GM15510 (cell line): ENCODE results near the gene ATP9A.

Experiments used
- POLR2A ChIP-seq: IDR thresholded peaks from 3 replicates; pipeline ENCODE4 v1.6.1; 2011; ENCODE audit warnings: borderline replicate concordance; ENCODE audit not compliant: insufficient read length; ENCODE audit errors: extremely low read depth

Gene ATP9A, protein sequence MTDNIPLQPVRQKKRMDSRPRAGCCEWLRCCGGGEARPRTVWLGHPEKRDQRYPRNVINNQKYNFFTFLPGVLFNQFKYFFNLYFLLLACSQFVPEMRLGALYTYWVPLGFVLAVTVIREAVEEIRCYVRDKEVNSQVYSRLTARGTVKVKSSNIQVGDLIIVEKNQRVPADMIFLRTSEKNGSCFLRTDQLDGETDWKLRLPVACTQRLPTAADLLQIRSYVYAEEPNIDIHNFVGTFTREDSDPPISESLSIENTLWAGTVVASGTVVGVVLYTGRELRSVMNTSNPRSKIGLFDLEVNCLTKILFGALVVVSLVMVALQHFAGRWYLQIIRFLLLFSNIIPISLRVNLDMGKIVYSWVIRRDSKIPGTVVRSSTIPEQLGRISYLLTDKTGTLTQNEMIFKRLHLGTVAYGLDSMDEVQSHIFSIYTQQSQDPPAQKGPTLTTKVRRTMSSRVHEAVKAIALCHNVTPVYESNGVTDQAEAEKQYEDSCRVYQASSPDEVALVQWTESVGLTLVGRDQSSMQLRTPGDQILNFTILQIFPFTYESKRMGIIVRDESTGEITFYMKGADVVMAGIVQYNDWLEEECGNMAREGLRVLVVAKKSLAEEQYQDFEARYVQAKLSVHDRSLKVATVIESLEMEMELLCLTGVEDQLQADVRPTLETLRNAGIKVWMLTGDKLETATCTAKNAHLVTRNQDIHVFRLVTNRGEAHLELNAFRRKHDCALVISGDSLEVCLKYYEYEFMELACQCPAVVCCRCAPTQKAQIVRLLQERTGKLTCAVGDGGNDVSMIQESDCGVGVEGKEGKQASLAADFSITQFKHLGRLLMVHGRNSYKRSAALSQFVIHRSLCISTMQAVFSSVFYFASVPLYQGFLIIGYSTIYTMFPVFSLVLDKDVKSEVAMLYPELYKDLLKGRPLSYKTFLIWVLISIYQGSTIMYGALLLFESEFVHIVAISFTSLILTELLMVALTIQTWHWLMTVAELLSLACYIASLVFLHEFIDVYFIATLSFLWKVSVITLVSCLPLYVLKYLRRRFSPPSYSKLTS

DNA sequence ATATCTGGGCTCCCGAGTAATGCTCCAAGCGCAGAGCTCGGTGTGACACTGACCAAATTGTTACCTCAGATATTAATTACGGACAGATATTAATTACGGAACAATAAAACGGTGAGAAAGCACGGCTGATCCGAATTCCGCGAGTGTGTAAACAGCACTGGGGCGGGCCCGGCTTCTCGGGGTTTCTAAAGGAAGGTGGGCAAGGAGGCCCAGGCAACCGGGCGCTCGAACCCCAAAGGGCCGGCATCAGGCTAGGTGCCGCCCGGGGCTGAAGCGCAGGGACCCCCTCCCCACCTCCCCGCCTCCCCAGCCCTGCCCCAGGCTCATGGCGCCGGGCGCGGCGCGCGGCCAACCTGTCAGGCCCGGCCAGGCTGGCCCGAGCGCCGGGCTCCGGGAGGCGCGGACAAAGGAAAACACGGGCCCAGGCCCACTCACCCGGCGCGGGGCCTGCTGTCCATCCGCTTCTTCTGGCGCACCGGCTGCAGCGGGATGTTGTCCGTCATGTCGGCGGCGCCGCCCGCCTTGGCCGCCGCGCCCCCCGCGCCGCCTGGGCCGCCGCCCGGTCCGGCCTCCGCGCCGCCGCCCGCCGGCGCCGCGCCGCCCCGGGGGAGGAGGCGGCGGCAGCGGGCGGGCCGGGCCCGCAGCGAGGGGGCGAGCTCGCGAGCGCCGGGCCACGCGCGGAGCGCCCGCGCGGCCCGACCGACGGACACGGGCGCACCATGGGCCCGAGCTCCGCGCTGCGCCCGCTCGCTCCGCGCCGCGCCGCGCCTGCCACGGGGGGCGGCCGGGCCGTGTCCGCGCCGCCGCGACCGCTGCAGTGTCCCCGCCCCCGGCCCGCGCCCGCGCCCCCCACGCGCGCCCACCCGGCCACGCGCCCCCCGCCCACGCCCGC is at the start of gene ATP9A:
Gene ATP9A (minus strand): TSS at position 524 of the 892 bp plus-strand sequence. CDS start 21 bp downstream, at position 503.
- no peak for TF ChIP-seq POLR2A

DNA sequence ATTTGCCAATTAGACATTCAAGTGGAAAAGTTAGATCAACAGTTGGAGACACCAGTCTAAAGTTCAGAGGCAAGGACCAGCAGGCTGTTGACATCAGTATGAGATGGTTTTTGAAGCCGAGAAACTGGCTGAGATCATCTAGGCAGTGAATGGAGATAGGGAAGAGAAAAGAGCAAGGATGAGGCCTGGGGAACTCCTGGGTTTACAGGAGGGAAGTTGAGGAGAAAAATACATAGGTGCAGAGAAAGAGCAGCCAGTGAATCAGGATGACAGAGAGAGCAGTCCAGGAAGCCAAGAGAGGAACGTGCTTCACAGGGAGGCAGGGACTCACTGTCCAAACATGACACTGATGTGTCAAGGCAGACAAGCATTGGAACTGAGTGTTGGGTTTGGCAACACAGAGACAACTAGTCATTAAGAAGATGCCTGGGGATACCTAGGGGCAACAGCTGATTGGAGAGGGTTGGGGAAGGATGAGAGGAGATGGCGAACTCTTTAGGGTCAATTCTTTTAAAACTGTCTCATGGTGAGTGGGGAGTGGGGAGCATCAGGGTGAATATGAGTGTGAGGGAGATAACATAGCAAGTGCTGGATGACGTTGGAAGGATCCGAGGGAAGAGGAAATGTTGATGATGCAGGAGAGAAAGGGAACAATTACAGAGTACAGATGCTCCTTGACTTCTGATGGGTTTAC is 47.3 kb upstream of the ATP9A start:
- TF ChIP-seq POLR2A = no peak

DNA sequence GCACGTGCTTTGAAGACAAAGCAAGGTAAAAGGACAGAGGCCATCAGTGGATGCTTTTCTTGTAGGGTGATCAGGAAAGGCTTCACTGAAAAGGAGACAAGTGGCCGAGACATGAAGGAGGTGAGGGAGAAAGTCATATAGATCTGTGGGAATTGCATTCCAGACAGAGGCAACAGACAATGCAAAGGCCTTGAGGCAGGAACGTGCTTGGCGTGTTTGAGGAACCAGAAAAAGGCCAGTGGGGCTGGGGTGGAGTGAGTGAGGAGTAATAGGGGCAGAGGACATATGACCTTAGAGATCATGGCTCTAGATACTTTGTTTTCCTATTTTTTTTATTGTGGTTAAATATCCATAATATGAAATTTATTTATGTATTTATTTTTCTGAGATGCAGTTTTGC is 44.7 kb upstream of the ATP9A start:
- no peak for TF ChIP-seq POLR2A

DNA sequence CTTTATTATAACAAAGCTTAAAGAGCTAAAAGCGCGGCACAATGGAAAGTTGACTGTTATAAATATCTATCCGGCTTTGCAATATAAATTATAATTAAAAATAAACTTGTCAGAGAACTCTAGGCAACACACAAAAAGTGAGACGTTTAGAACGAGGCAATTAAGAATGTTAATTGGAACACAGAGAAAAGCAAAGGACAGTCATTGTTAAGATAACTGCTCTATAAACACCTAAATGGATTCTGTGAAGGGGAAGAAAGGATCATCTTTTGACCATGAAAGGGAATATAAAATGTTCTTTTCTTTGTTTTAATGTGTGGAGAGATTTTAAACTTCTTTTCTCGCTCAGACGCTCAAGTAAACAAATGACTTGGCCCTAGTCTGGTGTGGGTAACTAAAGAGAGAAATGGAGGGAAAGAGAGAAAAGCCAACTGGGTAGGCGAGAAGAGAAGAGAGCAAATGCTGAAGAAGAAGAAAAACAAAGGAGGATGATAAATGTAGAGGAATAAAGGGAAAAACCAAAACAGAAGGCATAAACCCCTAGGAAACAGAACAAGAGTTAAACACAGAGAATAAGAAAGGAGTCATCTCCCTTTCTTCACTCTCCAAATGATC is 43.4 kb upstream of the ATP9A start:
- TF ChIP-seq POLR2A = no peak

DNA sequence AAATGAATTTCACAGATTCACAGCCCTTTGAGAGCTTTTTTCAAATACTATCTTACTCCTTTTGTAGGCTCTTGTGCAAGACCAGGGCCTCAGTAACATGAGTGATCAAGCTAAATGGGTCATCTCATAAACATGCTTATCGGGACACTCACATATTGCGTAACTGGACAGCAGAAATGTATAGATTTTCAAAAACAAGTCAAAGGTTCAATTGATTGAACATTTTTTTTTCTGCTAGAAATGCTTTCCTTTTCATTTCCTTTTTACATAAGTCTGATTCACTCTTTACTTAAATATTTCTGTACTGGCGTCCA is 42.8 kb upstream of the ATP9A start:
- TF ChIP-seq POLR2A = no peak

DNA sequence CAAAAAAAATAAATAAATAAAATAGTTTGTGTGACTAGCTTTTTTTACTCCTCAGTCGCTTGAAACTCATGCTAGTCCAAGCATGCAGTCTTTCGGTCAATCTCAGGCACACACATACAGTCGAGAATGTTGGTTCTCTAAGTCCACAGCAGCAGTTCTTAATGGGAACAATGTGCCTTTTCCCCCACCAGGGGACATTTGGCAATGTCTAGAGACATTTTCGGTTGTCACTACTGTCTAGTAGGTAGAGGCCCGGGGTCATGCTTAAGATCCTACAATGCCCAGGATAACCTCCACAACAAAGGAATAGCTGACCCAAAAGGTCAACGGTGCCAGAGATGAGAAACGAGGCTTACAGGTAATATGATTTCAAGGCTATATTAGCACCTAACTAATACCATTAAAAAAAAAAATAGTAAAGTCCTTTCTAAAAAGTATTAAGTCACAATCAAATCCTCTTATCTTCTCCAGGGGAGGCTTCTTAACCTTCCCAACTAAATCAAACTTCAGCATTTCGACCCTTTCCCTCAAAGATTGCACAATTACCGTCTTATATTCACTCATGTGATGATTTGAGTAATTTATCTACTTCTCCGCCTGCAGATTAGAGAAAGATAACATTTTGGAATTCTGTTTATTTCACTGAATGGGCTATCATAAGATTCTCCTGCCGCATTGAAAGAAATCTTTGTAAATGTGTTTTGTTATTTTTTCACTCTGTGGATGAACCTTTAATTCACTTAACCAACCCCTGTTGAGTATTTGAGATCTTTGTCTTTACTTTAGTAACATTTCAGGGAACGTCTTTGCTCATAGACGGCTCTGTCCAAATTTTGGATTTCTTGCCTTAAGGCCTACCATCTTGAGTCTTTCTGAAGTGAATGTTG is 42.2 kb upstream of the ATP9A start:
- no peak for TF ChIP-seq POLR2A

DNA sequence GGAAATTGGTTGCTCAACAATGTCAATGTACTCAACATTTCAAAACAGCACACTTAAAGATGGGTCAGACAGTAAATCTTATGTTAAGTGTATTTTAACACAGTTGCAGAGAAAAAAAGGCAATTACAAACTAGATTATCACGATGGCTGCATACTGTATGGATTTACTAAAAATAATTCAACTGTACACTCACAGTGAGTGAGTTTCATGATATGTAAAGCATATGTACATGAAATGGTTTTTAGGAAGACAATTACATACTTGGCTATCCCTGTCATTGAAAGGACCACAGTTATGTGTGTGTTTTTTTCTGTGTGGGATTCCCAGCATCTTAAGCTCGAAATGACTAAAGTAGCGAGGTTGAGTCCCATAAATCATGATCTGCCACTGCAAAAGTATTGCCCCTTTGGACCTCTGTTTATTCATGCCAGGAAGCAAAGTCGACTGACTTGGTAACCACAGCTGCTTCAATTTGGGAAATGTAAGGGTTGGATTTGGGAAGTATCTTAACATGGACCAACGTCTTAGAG is 39.6 kb upstream of the ATP9A start:
- TF ChIP-seq POLR2A = no peak

DNA sequence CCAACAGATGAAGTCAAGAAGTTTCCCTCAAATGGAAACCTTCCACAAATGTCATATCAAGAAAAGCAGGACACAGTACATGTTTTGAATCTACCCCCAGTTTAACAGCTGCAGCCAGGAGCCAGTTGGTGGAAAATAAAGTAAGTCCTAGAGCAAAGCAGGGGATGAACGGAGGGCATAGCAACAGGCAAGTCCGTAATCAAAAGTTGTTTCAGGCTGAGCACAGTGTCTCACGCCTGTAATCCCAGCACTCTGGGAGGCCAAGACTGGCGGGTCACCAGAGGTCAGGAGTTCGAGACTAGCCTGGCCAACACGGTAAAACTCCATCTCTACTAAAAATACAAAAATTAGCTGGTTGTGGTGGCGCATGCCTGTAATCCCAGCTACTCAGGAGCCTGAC is 36.6 kb upstream of the ATP9A start:
- no peak for TF ChIP-seq POLR2A

DNA sequence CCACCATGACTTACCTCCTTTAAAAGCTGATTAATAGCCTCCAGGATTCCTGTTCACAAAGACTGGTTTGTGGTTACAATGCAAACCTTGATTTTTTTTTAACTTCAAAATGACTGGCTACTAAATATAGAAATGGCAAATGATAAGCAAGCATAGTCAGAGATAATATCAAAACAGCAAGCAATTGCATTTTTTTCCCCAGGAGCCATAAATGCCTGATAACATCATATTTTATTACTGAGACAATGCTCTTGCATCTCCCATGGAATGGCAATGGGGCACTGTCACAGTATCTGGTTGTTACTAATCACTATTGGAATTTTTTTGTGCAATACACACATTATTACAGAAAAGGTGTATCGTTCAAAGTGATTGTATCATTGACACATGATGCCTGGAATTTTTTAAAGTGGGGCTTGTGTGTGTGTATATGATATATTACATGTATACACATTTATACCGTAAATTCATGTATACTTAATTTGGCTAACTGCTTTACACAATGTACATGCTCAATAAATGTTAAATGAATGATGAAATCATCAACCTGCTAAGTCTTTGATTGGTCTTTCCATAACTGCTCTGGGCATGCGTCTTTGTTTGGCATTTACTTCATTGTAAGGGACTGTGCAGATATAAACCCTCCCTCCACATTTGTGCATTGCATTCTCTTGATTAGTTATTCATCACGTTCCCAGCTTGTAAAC is 35.1 kb upstream of the ATP9A start:
- no peak for TF ChIP-seq POLR2A

DNA sequence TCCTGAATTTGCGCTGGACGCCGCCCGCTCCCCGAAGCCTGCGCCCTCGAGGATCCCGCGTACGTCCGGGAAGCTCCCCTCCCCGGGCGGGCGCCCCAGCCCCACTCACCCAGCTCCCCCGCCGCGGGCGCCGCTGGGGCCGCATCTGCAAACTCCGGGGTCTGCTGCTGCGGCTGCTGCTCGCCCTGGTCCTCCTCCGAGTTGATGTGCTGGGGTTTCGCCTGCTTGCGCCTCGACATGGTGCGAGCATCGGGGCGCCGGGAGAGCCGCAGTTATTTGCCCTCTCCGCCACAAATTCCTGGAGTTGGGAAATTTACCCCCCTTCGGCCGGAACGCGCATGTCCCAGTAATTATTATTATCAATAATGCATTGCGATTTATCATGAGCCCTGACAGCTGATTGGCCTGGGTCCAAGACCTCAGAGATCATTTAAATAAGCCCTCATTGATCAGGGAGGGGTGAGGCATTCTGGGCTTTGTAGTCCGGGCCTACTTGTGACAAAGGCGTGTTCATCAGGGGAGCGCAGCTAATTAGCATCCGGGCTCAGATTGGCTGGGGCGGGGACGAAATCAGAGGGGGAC is 34.1 kb upstream of the ATP9A start, which contains the start of gene SALL4:
Gene SALL4 (minus strand): TSS at position 352 of the 582 bp plus-strand sequence. CDS start 113 bp downstream, at position 239.
- no peak for TF ChIP-seq POLR2A

DNA sequence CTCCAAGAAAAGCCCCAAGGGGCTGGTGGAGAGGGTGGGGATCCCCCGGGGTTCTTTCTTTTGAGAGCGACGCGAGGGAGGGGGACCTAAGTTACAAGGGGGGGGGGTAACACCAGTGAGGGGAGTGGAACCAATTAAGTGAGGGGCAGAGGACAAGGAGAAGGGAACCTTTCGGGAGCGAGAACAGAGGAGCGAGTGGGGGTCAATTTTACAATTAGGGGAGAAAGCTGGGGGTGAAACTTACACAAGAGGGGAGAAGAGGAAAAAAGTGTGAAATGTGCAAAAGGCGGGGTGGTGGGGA is 33.6 kb upstream of the ATP9A start:
- TF ChIP-seq POLR2A = no peak

DNA sequence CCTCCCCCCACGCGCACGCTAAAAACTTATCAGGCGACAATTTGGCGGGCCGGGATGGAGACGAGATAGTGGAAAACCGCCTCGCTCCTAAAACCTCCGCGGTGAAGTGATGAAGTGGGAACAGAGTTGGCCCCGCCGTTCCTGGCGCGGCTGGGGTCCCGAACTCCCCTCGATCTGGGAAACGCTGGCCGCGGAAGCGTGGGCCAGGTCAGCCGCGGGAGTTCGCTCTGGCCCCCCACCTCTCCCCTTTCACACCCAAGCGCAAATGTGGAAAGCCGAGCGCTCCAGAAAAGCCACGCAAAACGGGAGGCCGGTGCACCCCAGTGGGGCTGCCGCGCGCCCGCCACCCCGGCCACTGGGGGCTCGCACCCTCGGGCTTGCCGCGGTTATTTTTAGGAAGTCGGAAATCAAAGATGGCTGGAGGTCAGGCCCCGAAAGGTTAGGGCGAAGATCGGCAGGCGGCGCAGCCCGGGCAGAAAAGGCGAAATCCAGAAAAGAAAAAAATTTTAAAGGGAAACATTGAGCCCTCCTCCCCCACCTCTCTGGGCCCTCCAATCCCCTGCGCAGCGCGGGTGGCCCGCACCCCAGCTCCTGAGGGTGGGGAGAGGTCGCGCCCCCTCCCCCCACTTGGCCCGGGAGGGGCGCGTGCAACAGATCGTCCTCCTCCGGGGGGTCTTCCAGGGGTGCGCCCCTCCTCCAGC is 33.1 kb upstream of the ATP9A start:
- no peak for TF ChIP-seq POLR2A

DNA sequence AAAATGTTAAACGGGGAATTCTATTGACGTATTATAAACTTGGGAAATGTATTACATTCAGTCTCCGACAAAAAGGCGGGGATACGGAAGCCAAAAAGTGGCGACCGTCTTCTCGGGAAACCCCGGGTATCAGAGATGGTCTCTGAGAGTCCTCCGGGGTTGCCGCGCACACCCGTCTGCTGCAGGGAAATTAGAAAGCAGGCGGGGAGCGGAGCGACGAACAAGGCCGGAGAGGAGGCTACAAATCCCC is 32.6 kb upstream of the ATP9A start:
- no peak for TF ChIP-seq POLR2A
